Peyer's patch (tissue), 4 donors: ENCODE results near the gene PGA3. TPM values are rescaled to one million over a fixed set of nuclear protein-coding genes. Genes with fewer than 3 reads are reported as not detected.

ENCODE experiments used
- DNase-seq, 3 donors: peaks; one replicate each; pipeline ENCODE4 v3.0.0-alpha.2; 2017 to 2019
- H3K27ac ChIP-seq, 4 donors: fragments of 200-600 bp; sonication (generic); one replicate each; pipeline ENCODE4 v1.5.1; 2016 to 2019
- H3K27me3 ChIP-seq, 2 donors: fragments of 200-600 bp; sonication (generic); one replicate each; pipeline ENCODE4 v1.5.1; 2019
- H3K36me3 ChIP-seq, 3 donors: fragments of 200-600 bp; sonication (generic); one replicate each; pipeline ENCODE4 v1.5.1; 2016 to 2019
- H3K4me1 ChIP-seq, 4 donors: fragments of 200-600 bp; sonication (generic); one replicate each; pipeline ENCODE4 v1.5.1; 2016 to 2019
- H3K4me3 ChIP-seq, 4 donors: fragments of 200-600 bp; sonication (generic); 1 replicate in 3 of 4; 2 replicates in 1 of 4; pipeline ENCODE4 v1.5.1; 2016 to 2019; ENCODE audit warnings: mild to moderate bottlenecking in 1 of 4
- H3K9me3 ChIP-seq, 4 donors: fragments of 200-600 bp; sonication (generic); one replicate each; pipeline ENCODE4 v1.5.1; 2016 to 2019; ENCODE audit warnings: mild to moderate bottlenecking in 1 of 4
- POLR2A ChIP-seq, 2 donors: fragments of 450-650 bp; IDR thresholded peaks; one replicate each; pipeline ENCODE4 v1.5.1; 2017; ENCODE audit warnings: antibody characterized with exemption in 2 of 2, mild to moderate bottlenecking in 2 of 2, moderate library complexity in 2 of 2
- total RNA-seq, 4 donors: library from RNA; depleted of rRNA; stranded (reverse); fragments of >200 nt; gene quantifications; one replicate each; pipeline ENCODE4 v1.1.0, GENCODE V29; 2016
- TF ChIP-seq, protein P1 (sequence below), 6 experiments: fragments of 450-650 bp in 4 of 6; fragments of 200-600 bp in 2 of 6; sonication (generic) in 1 of 6; IDR thresholded peaks; one replicate each; pipeline ENCODE4 v1.5.1; 2017 to 2019; ENCODE audit warnings: antibody characterized with exemption in 6 of 6, mild to moderate bottlenecking in 3 of 6, moderate library complexity in 1 of 6

The PGA3 gene
- total RNA-seq, 4 donors from 2014 or later, result not detected

DNA sequence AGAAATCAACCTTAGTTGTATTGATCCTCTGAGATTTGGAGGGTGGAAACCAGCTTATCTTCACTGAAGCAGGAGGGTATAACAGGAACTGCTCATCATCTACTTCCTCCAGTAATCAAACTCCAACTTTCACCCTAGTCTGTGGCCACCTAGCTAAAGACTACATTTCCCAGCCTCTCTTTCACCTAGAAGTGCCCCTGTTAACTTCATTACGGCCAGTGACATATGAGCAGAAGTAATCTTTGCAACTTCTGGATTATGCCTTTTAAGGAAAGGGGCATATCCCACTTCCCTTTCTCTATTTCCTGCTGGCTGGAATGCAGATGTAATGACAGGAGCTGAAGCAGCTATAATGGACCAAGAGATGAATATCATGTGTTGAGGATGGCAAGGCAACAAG is 34.5 kb upstream of the PGA3 start:
- no peaks in the 10 kb centered on the region for H3K4me1 ChIP-seq
- no peak overlapping the region for H3K27ac ChIP-seq
- H3K27me3 ChIP-seq, result no peaks in the 10 kb centered on the region
- H3K4me3 ChIP-seq, result no peak overlapping the region
- no peaks in the 10 kb centered on the region for H3K36me3 ChIP-seq
- no peak for TF ChIP-seq POLR2A (IDR thresholded peaks at IDR 0.05)
- TF ChIP-seq, protein P1, sequence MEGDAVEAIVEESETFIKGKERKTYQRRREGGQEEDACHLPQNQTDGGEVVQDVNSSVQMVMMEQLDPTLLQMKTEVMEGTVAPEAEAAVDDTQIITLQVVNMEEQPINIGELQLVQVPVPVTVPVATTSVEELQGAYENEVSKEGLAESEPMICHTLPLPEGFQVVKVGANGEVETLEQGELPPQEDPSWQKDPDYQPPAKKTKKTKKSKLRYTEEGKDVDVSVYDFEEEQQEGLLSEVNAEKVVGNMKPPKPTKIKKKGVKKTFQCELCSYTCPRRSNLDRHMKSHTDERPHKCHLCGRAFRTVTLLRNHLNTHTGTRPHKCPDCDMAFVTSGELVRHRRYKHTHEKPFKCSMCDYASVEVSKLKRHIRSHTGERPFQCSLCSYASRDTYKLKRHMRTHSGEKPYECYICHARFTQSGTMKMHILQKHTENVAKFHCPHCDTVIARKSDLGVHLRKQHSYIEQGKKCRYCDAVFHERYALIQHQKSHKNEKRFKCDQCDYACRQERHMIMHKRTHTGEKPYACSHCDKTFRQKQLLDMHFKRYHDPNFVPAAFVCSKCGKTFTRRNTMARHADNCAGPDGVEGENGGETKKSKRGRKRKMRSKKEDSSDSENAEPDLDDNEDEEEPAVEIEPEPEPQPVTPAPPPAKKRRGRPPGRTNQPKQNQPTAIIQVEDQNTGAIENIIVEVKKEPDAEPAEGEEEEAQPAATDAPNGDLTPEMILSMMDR (IDR thresholded peaks at IDR 0.05), result no peak
- no peaks in the 10 kb centered on the region for H3K9me3 ChIP-seq
- no peak for DNase-seq

DNA sequence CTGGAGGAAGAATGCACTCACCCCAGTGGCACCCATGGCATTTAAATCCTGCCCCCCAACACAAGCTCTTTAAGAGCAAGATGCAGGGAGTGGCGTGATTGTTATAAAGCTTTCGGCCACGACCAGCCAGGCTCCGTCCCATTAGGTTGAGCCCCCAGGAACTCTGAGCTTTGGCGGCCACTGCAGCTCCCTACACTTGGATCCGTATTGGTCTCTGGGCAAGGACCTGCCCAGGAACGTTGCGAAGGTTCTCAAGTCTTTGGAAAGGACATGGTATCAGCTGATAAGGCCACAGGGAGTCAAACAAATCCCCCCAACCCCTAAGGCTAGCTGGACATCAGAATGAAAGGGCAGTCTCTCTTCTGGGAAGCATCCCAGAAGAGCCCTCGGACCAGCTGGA is 32.7 kb upstream of the PGA3 start:
- H3K27me3 ChIP-seq, result no peaks in the 10 kb centered on the region
- no peak for DNase-seq
- no peaks in the 10 kb centered on the region for H3K4me1 ChIP-seq
- no peaks in the 10 kb centered on the region for H3K9me3 ChIP-seq
- no peak overlapping the region for H3K27ac ChIP-seq
- no peaks in the 10 kb centered on the region for H3K36me3 ChIP-seq
- H3K4me3 ChIP-seq, result no peak overlapping the region
- TF ChIP-seq, protein P1 (IDR thresholded peaks at IDR 0.05), result no peak
- no peak for TF ChIP-seq POLR2A (IDR thresholded peaks at IDR 0.05)

DNA sequence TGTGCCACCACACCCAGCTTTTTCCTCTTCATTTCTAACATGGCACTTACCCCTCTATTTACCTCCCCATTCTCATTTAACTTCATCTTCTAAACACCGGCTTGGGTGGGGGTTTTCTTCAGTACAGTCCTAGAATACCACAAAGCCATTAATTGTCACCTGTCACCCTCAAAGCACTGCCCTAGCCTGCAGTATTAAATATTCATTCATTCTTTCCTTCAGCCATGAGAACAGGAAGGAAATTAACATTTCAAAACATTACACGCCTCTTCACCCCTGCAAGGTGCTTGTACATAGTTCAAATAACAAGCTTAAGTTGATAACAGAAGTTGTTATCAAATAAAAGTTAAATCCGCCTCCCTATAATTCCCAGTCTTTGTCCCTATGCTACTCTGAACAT is 31.4 kb upstream of the PGA3 start:
- Histone ChIP-seq H3K4me1 (no peaks in the 10 kb centered on the region), H3K9me3 (no peaks in the 10 kb centered on the region)
- no peak for DNase-seq

DNA sequence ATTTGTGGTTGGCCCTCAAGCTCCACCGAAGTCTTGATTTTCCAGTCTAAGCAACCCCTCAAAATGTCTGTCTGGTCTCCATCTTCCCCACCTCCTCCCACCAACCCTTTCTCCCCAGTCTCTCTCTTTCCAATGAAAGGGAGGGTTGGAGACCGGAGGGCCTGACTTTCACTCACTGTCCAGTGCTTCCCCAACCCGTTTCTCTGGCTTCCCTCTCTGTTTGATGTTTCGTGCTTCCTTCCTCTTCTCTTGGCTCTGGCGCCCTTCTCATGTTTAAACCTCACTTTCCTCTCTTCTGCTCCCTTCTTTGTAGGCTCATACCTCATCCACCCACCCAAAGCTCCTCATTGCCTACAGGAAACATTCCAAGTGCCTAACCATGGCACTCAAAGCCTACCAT is 31.0 kb upstream of the PGA3 start:
- Histone ChIP-seq H3K4me1 (no peaks in the 10 kb centered on the region), H3K4me3 (no peak overlapping the region), H3K36me3 (no peaks in the 10 kb centered on the region), H3K27me3 (no peaks in the 10 kb centered on the region), H3K27ac (no peak overlapping the region), H3K9me3 (no peaks in the 10 kb centered on the region)
- no peak for DNase-seq
- TF ChIP-seq, protein P1 (IDR thresholded peaks at IDR 0.05), result no peak
- TF ChIP-seq POLR2A (IDR thresholded peaks at IDR 0.05), result no peak

More for the DNA sequence above, 31.4 kb upstream of the PGA3 start:
- Histone ChIP-seq H3K27ac (no peak overlapping the region), H3K4me3 (no peak overlapping the region), H3K36me3 (no peaks in the 10 kb centered on the region), H3K27me3 (no peaks in the 10 kb centered on the region)
- TF ChIP-seq, protein P1 (IDR thresholded peaks at IDR 0.05), result no peak
- no peak for TF ChIP-seq POLR2A (IDR thresholded peaks at IDR 0.05)

- no peaks in the 10 kb centered on the region for H3K27me3 ChIP-seq
- no peak for TF ChIP-seq POLR2A (IDR thresholded peaks at IDR 0.05)
- TF ChIP-seq, protein P1 (IDR thresholded peaks at IDR 0.05), result no peak
- no peaks in the 10 kb centered on the region for H3K9me3 ChIP-seq
- H3K27ac ChIP-seq, result no peak overlapping the region
- no peak for DNase-seq
- no peak overlapping the region for H3K4me3 ChIP-seq
- no peaks in the 10 kb centered on the region for H3K36me3 ChIP-seq
- no peaks in the 10 kb centered on the region for H3K4me1 ChIP-seq
Measured at GRCh38 chr11:61172888-61173287, 30.4 kb upstream of the PGA3 start.

DNA sequence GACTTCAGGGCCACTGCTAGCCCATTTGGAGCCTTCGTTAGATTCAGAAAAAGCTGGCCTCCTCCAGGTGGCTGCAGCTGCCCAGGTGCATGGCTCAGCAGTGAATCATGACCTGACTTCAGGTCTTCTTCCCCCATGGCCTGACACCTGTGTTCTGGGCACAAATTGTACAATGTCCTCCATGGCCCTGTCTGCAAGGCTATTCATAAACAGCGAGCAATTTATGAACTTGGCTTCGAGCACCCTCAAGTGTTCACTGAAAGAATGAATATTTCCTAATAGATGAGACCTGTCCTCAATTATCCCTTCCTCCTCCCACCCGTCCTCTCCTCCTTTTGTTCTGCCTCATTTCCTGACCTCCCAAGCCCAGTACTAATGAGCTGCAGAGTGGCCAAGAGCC is 29.9 kb upstream of the PGA3 start:
- H3K27ac ChIP-seq, result no peak overlapping the region
- no peaks in the 10 kb centered on the region for H3K36me3 ChIP-seq
- no peaks in the 10 kb centered on the region for H3K4me1 ChIP-seq
- DNase-seq, result no peak
- TF ChIP-seq, protein P1 (IDR thresholded peaks at IDR 0.05), result peak in 3 of 6 experiments; percentile 52 to 70 (median 57)
- TF ChIP-seq POLR2A (IDR thresholded peaks at IDR 0.05), result no peak
- no peaks in the 10 kb centered on the region for H3K9me3 ChIP-seq
- no peaks in the 10 kb centered on the region for H3K27me3 ChIP-seq
- H3K4me3 ChIP-seq, result no peak overlapping the region
